WI38 (cell line): ENCODE results near the gene RNASEL.

Experiments
- H3K4me3 ChIP-seq: 2 replicates; pipeline ENCODE4 v1.5.1; 2011; ENCODE audit warnings: low read depth, mild to moderate bottlenecking, control low read depth, low read length
- TF ChIP-seq, protein P1 (sequence below): IDR thresholded peaks from 2 replicates; pipeline ENCODE4 v1.5.1; 2012; ENCODE audit warnings: low read depth, mild to moderate bottlenecking, control low read depth, low read length

RNASEL gene

DNA sequence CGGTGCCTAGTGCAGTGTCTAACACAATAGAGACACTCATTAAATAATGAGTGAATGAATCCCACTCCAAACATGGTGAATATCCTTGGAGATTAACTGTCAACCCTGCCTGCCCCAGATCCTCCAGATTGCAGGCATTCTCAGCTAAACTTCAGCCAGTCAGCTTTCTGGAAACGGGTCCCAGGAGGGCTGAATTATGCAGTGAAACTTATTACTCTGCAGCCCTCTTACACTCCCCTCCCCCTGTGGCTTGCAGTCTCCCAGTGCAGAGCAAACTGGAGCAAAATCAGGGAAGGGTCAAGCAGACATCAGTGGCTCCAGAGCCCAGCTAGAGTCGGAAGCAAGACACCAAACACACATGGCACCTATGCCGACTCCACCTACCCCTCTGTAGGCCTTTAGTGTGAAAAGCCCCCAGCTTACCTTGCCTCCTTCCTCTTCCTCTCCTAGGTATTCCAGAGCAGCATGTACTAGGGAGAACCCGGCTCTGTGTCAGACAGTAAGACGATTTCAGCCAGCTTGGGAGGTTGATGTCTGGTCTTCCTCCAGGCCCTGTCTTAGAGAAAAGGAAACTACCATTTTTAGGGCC is 21.6 kb upstream of the RNASEL start:
- TF ChIP-seq, protein P1, sequence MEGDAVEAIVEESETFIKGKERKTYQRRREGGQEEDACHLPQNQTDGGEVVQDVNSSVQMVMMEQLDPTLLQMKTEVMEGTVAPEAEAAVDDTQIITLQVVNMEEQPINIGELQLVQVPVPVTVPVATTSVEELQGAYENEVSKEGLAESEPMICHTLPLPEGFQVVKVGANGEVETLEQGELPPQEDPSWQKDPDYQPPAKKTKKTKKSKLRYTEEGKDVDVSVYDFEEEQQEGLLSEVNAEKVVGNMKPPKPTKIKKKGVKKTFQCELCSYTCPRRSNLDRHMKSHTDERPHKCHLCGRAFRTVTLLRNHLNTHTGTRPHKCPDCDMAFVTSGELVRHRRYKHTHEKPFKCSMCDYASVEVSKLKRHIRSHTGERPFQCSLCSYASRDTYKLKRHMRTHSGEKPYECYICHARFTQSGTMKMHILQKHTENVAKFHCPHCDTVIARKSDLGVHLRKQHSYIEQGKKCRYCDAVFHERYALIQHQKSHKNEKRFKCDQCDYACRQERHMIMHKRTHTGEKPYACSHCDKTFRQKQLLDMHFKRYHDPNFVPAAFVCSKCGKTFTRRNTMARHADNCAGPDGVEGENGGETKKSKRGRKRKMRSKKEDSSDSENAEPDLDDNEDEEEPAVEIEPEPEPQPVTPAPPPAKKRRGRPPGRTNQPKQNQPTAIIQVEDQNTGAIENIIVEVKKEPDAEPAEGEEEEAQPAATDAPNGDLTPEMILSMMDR, result no peak

DNA sequence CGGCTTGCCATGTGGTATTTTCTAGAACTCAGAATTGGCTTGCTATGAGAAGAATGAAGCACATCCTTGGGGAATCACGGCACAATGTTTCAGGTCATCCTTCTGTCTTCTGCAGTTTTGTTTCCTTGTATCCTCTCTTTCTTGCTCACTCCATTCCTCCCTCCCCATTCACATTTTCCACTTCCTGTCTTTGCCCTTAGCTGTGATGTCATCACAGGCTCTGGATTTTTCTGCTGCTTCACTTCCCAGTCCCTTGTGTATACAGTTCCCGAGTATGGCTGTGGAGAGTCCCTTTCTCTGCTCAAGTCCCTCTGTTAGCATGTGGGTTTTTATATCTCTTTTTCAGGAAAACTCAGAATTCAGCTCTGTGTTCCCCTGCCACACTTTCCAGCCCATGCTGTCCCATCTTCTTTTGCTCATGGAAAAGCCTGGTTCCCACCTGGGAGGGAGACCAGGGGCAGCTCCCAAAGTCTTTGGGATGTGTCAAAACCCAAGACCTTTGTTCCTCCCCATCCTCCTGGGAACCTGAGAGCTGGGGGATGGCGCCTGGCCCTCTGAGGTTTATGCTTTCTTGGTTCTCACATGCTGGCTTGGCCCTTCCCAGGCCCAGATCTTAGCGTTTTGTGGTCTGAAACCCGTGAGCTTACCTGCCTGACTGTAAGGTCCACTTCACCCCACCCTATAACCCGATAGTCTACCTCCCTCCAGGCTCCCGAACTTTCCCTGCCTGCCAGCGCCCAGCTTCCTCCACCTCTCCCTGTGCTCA is 20.0 kb upstream of the RNASEL start:
- no peak overlapping the region for H3K4me3 ChIP-seq
- TF ChIP-seq, protein P1, result no peak

More for the DNA sequence above, 21.6 kb upstream of the RNASEL start:
- H3K4me3 ChIP-seq, result no peak overlapping the region

DNA sequence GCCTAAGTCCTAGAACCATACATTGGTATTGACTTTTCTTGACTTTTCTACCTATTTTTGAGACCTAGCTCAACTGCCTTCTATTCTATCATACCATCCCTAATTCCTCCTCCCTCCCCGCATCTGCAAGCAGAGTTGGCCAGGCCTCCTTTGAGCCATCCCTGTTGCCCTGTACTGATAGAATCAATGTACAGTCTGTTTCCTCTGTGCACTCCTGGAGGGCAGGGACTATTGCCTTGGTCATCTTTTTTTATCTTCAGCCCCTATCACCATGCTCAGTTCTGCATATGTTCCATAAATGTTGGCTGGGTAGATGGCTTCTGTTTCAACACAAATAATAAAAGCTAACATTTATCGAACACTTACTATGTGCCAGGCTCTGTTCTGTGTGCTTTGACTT is 19.2 kb upstream of the RNASEL start:
- H3K4me3 ChIP-seq, result no peak overlapping the region
- TF ChIP-seq, protein P1, result no peak

DNA sequence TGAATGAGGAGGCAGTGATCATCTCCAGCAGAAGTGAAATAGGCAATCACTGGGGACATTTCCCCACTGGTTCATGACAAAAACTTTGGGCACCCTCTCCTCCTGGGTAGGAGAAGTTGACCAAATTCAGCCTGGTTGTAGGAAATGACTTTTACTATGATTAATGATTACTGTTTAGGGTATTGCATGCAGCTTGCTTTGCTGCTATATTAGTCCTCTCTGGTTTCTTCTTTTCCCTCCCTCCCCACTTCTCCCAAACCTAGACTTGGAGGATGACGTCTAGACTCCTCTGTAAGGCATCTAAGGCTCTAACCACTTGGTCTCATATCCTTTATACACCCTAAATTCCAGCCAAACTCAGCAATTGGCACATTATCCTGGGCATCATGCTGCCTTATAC is 18.5 kb upstream of the RNASEL start:
- H3K4me3 ChIP-seq, result no peak overlapping the region
- TF ChIP-seq, protein P1, result no peak

DNA sequence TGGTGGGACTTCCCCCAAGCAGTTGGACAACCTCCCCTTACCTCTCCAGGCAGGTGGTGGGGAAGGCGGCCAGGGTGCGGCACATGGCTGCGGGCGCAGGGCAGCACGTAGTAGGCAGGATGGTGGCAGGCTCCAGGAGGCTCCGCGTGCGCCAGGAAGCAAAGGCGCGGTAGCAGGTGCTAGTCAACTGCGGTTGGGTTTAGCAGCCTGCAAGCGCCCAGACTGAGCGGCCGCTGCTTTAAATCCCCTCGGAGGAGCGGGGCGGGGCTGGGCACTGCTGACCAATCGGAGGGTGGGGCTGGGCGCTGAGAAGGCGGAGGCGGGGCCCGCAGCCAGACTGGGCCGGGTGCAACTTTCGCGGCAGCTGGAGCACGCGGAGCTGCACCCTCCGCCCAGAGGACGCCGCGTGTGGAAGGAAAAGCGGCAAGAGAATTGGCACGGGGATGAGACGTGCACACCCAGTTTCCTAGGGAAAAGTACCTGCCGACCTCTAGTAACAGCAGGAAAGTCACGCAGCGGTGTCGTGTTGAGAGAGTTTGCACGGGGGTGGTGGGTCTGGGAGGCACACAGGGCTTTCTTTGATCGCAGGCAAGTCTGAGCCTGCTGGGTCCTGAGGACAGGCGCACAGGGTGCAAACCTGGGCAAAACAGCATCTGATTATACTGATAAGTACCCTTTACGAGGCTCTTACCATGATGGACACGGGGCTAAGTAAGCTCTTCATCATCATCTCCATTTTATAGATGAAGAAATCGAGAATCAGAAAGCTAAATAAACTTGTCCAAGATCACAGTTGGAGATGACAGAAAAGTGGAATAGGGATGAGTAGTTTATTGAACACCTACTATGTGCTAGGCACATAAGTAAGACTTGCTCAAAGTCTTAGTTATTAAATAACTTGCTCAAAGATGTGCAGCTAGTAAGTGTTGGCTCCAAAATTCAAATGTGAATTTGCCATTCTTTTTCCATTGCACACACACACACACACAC is 15.4 kb upstream of the RNASEL start, which contains the start of gene RGS16:
RGS16 (minus strand) TSS at position 215 of the 990 bp plus-strand sequence; CDS start at position 85, 130 bp downstream.
- H3K4me3 ChIP-seq, result no peak within 1 kb of the TSS

DNA sequence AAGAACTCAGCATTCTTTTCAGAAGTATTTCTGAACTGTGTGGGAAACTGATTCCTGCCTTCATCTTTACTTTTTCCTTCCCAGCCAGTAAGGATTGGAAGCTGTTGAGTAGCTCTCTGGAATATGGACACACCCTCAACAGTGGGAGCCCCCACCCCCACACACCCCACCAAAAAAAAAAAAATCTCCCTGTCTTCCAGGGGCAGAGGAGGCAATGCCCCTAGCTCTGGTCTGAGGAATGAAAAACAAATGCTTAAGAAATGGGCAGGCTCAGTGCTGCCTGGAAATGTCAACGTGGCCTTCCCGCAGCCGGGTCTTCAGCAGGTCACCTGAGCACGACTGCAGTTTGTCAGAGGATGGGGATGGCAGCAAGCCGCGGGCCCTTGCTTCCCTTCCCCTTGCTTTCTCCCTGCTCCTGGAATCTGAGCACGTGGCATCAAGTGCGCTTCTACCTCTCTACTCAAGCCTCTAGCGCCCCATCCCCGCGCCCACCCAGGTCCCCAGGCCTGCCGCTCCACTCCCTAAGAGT is 14.7 kb upstream of the RNASEL start:
- TF ChIP-seq, protein P1, result no peak
- no peak overlapping the region for H3K4me3 ChIP-seq

More for the DNA sequence above, 15.4 kb upstream of the RNASEL start, which contains the start of gene RGS16:
- TF ChIP-seq, protein P1, result no peak
